Adipocyte (in vitro differentiated cells): ENCODE measurements around the gene KRTAP10-6.
"Not testable (repeated sequence)": the region's sequence is repeated elsewhere in the genome, so short reads cannot be mapped to it uniquely, and the experiment has no call there.

ENCODE experiments used
- DNase-seq: peaks from one replicate; pipeline ENCODE4 v3.0.0-alpha.2; 2015; ENCODE audit warnings: low read depth
- H3K27me3 ChIP-seq: replicated peaks from 2 replicates; pipeline ENCODE4 v1.7.0; 2013; ENCODE audit warnings: mild to moderate bottlenecking, low read length, moderate library complexity; ENCODE audit not compliant: control insufficient read depth, insufficient read depth
- H3K36me3 ChIP-seq: 2 replicates; pipeline ENCODE4 v1.7.0; 2013; ENCODE audit warnings: low read length, mild to moderate bottlenecking, moderate library complexity; ENCODE audit not compliant: control insufficient read depth, insufficient read depth, severe bottlenecking
- H3K4me1 ChIP-seq: 2 replicates; pipeline ENCODE4 v1.7.0; 2013; ENCODE audit warnings: mild to moderate bottlenecking, low read length, moderate library complexity; ENCODE audit not compliant: control insufficient read depth, insufficient read depth
- H3K4me3 ChIP-seq: 2 replicates; pipeline ENCODE4 v1.7.0; 2013; ENCODE audit warnings: mild to moderate bottlenecking, low read length, moderate library complexity
- H3K9ac ChIP-seq: 2 replicates; pipeline ENCODE4 v1.7.0; 2013; ENCODE audit warnings: mild to moderate bottlenecking, low read length, moderate library complexity
- H3K9me3 ChIP-seq: 2 replicates; pipeline ENCODE4 v1.7.0; 2013; ENCODE audit warnings: mild to moderate bottlenecking, low read length, moderate library complexity; ENCODE audit not compliant: control insufficient read depth

Gene KRTAP10-6

GRCh38 chr21:44573630-44574456 lies 18.5 kb downstream of the KRTAP10-6 start, which contains the start of gene KRTAP10-4:
Gene KRTAP10-4 (plus strand): TSS chr21:44573729. CDS start chr21:44573759, 30 bp downstream.
- not testable (repeated sequence) for DNase-seq, H3K4me3 ChIP-seq, H3K36me3 ChIP-seq, H3K9ac ChIP-seq, H3K27me3 ChIP-seq, H3K4me1 ChIP-seq
- peaks cover 27% of the 10 kb centered on the region for H3K9me3 ChIP-seq

GRCh38 chr21:44572959-44573583 lies 19.2 kb downstream of the KRTAP10-6 start:
- Histone ChIP-seq H3K4me1 (no peaks in the 10 kb centered on the region), H3K9me3 (peaks cover 27% of the 10 kb centered on the region), H3K27me3 (peaks cover 7% of the 10 kb centered on the region), H3K9ac (no peak overlapping the region), H3K4me3 (no peak overlapping the region), H3K36me3 (no peaks in the 10 kb centered on the region)
- no peak for DNase-seq

DNA sequence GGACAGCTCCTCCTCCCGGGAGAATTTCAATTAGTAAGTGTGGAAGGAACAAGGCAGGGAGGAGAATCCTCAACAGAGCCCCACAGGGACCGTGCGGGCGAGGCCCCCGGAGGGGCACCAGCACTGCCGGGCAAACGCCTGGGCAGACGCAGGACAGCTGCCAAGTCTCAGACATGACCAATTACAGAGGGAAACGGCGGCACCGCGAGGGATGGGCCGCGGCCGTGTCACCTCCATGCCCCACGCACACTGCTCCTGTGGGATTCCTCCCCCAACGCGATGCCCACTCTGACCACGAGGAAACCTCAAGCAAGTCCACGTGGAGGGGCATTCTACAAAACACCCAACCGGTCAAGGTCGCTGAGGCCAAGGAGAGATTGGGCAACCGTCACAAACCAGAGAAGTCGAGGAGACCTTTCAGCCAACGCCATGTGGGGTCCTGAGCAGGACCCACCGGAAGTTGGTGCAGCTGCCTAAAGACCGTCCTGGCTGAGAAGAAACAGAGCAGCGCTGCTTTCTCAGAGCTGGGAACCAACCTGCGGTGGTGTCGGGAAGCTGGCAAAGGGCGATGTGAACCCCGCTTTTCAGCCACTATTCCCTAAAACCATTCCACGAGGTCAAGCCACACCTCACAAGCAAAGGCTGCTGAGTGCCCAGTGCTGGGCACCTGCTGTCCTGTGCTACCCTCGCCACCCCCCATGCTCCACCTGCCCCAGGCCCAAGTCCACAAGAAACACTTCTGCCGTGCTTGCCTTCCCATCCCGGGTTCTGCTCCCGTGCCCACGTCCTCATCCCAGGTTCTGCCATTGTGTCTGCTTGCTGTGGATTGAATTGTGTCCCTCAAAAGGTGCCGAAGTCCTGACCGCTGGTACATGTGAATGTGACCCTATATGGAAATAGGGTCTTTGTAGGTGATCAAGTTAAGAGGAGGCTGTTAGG lies 20.2 kb downstream of the KRTAP10-6 start:
- Histone ChIP-seq H3K4me1 (no peaks in the 10 kb centered on the region), H3K27me3 (peaks cover 7% of the 10 kb centered on the region), H3K9me3 (peaks cover 23% of the 10 kb centered on the region), H3K4me3 (no peak overlapping the region), H3K9ac (no peak overlapping the region), H3K36me3 (no peaks in the 10 kb centered on the region)
- no peak for DNase-seq

GRCh38 chr21:44571296-44571695 lies 21.0 kb downstream of the KRTAP10-6 start:
- Histone ChIP-seq H3K27me3 (peaks cover 7% of the 10 kb centered on the region), H3K4me3 (no peak overlapping the region), H3K9ac (no peak overlapping the region), H3K4me1 (no peaks in the 10 kb centered on the region), H3K36me3 (no peaks in the 10 kb centered on the region), H3K9me3 (peaks cover 15% of the 10 kb centered on the region)
- no peak for DNase-seq

- Histone ChIP-seq H3K4me3 (no peak overlapping the region), H3K4me1 (no peaks in the 10 kb centered on the region), H3K9ac (no peak overlapping the region), H3K27me3 (peaks cover 7% of the 10 kb centered on the region), H3K9me3 (peaks cover 8% of the 10 kb centered on the region), H3K36me3 (no peaks in the 10 kb centered on the region)
- no peak for DNase-seq
Measured at GRCh38 chr21:44569861-44570517, 22.3 kb downstream of the KRTAP10-6 start.

DNA sequence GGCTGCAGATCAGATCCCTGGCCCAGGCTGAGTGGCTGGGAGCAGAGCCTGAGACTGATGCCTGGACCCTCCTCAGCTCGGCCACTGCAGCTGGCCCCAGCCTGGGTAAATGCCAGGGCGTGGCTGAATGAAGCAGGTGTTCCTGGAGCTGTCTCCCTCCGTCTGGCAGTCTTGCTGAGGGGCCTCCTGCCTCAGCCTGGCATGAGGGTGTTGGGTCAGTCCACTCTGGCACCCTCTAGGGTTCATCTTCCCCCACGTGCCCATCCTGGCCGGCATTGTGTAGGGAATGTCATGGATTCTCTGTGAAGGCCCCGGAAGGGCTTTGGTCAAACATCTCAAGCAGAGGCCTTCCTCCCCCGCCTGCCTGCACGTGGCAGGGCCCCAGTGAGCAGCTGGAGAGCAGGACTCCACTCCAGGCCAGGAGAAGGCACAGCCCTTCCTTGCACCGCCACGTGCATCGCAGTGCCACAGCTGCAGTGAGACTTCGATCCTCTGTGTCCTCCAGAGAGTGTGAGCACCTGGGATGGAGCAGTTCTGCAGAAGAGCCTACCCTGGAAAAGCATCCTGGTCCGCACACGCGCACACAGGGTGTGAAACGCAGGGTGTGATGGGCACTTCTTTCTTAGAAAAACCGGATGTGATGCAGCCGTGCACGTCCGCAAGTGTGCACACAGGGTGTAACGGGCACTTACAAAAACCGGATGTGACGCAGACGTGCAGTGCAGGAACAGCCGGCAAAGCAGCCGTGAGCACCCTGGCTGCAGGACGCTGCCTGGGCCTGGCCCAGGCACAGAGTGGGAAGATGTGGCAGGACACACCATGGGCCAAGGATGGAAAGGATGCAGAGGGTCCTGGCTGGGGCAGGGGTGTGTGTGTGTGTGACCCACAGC lies 23.4 kb downstream of the KRTAP10-6 start:
- no peaks in the 10 kb centered on the region for H3K4me1 ChIP-seq
- H3K4me3 ChIP-seq = no peak overlapping the region
- H3K36me3 ChIP-seq = no peaks in the 10 kb centered on the region
- H3K27me3 ChIP-seq = peaks cover 7% of the 10 kb centered on the region
- H3K9ac ChIP-seq = no peak overlapping the region
- peaks cover 16% of the 10 kb centered on the region for H3K9me3 ChIP-seq
- no peak for DNase-seq

DNA sequence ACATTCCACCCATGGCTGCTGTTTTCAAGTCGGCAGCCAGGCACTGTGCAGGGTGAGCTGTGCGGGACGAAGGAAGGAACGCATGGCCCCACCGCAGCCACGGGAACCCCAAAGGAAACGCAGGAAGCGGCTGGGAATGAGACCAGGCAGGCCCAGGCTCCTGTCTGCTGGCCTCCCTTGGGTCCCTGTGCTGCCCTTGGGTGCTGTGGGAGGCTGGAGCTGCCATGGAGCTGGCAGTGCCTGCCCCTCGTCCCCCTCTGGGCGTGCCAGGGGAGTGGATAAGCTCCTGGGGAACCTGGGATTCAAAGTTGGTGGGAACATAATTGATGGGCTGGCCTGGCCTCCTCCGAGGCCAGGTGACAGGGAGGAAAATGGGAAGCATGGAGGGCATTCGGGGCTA lies 24.0 kb downstream of the KRTAP10-6 start:
- H3K9me3 ChIP-seq = peaks cover 22% of the 10 kb centered on the region
- no peak for DNase-seq
- H3K4me1 ChIP-seq = no peaks in the 10 kb centered on the region
- H3K27me3 ChIP-seq = peaks cover 7% of the 10 kb centered on the region
- H3K4me3 ChIP-seq = no peak overlapping the region
- H3K36me3 ChIP-seq = no peaks in the 10 kb centered on the region
- H3K9ac ChIP-seq = no peak overlapping the region

- Histone ChIP-seq H3K4me3 (no peak overlapping the region), H3K9me3 (peaks cover 28% of the 10 kb centered on the region), H3K36me3 (no peaks in the 10 kb centered on the region), H3K4me1 (no peaks in the 10 kb centered on the region), H3K27me3 (peaks cover 7% of the 10 kb centered on the region), H3K9ac (no peak overlapping the region)
- no peak for DNase-seq
Measured at GRCh38 chr21:44567481-44568171, 24.7 kb downstream of the KRTAP10-6 start.

- H3K27me3 ChIP-seq = peaks cover 7% of the 10 kb centered on the region
- no peak overlapping the region for H3K9ac ChIP-seq
- H3K9me3 ChIP-seq = peaks cover 24% of the 10 kb centered on the region
- no peak overlapping the region for H3K4me3 ChIP-seq
- H3K4me1 ChIP-seq = no peaks in the 10 kb centered on the region
- no peaks in the 10 kb centered on the region for H3K36me3 ChIP-seq
- DNase-seq = no peak
Measured at GRCh38 chr21:44566403-44566802, 25.9 kb downstream of the KRTAP10-6 start.
